ENCODE measurements around the gene SLC27A1. TPM values are rescaled to one million over a fixed set of nuclear protein-coding genes. Genes with fewer than 3 reads are reported as not detected.

Gene SLC27A1
- total RNA-seq, 1 donor from 2014 or later: 22.1 TPM

GRCh38 chr19:17456127-17456526 lies 14.2 kb upstream of the SLC27A1 start:
- Histone ChIP-seq H3K4me3 (no peak overlapping the region), H3K27me3 (peaks cover 9% of the 10 kb centered on the region)
- intact Hi-C loops (cut with DNase I): no loop called here

GRCh38 chr19:17457616-17458015 lies 12.7 kb upstream of the SLC27A1 start:
- TF ChIP-seq POLR2AphosphoS5 (IDR thresholded peaks at IDR 0.05; ENCODE audit: insufficient read depth in 1 of 2, low read depth in 1 of 2) (no peak), POLR2A (IDR thresholded peaks at IDR 0.05) (no peak), CTCF (IDR thresholded peaks at IDR 0.05) (no peak)
- no peak for DNase-seq (ENCODE audit: extremely low spot score in 2 of 2)
- H3K4me3 ChIP-seq: no peak overlapping the region
- peaks cover 9% of the 10 kb centered on the region for H3K27me3 ChIP-seq
- H3K36me3 ChIP-seq: no peaks in the 10 kb centered on the region
- H3K27ac ChIP-seq: no peak overlapping the region
- H3K9me3 ChIP-seq: no peaks in the 10 kb centered on the region
- peaks cover 13% of the 10 kb centered on the region for H3K4me1 ChIP-seq
- intact Hi-C loops (cut with DNase I): no loop called here

More at GRCh38 chr19:17456127-17456526, 14.2 kb upstream of the SLC27A1 start:
- no peak overlapping the region for H3K27ac ChIP-seq
- H3K9me3 ChIP-seq: no peaks in the 10 kb centered on the region
- peaks cover 14% of the 10 kb centered on the region for H3K4me1 ChIP-seq
- TF ChIP-seq CTCF (IDR thresholded peaks at IDR 0.05): no peak
- H3K36me3 ChIP-seq: no peaks in the 10 kb centered on the region
- no peak for DNase-seq (ENCODE audit: extremely low spot score in 2 of 2)

GRCh38 chr19:17458970-17459369 lies 11.4 kb upstream of the SLC27A1 start:
- DNase-seq (ENCODE audit: extremely low spot score in 2 of 2): no peak
- H3K4me3 ChIP-seq: no peak overlapping the region
- H3K36me3 ChIP-seq: no peaks in the 10 kb centered on the region
- TF ChIP-seq POLR2AphosphoS5 (IDR thresholded peaks at IDR 0.05; ENCODE audit: insufficient read depth in 1 of 2, low read depth in 1 of 2) (no peak), POLR2A (IDR thresholded peaks at IDR 0.05) (no peak), CTCF (IDR thresholded peaks at IDR 0.05) (no peak)
- H3K27ac ChIP-seq: no peak overlapping the region
- intact Hi-C loops (cut with DNase I): no loop called here
- no peaks in the 10 kb centered on the region for H3K9me3 ChIP-seq
- H3K4me1 ChIP-seq: peaks cover 13% of the 10 kb centered on the region
- peaks cover 9% of the 10 kb centered on the region for H3K27me3 ChIP-seq

- H3K36me3 ChIP-seq: no peaks in the 10 kb centered on the region
- DNase-seq (ENCODE audit: extremely low spot score in 2 of 2): no peak
- no peak for TF ChIP-seq CTCF (IDR thresholded peaks at IDR 0.05)
- TF ChIP-seq POLR2AphosphoS5 (IDR thresholded peaks at IDR 0.05; ENCODE audit: insufficient read depth in 1 of 2, low read depth in 1 of 2): no peak
- no peak for TF ChIP-seq POLR2A (IDR thresholded peaks at IDR 0.05)
- intact Hi-C loops (cut with DNase I): no loop called here
- peaks cover 3% of the 10 kb centered on the region for H3K4me1 ChIP-seq
- no peaks in the 10 kb centered on the region for H3K9me3 ChIP-seq
- no peak within 1 kb of the TSS for H3K27ac ChIP-seq
- peaks cover 5% of the 10 kb centered on the region for H3K27me3 ChIP-seq
- H3K4me3 ChIP-seq: no peak within 1 kb of the TSS
These were observed 9.7 kb upstream of the SLC27A1 start, which contains the start of gene NXNL1 for GRCh38 chr19:17460372-17461230. Gene NXNL1, minus strand, starts transcription at chr19:17460926. Its CDS starts 57 bp downstream, at chr19:17460869.

GRCh38 chr19:17466487-17466850 lies 3.9 kb upstream of the SLC27A1 start:
- peaks cover 19% of the 10 kb centered on the region for H3K4me1 ChIP-seq
- no peaks in the 10 kb centered on the region for H3K36me3 ChIP-seq
- no peaks in the 10 kb centered on the region for H3K9me3 ChIP-seq
- DNase-seq (ENCODE audit: extremely low spot score in 2 of 2): no peak
- TF ChIP-seq POLR2AphosphoS5 (IDR thresholded peaks at IDR 0.05; ENCODE audit: insufficient read depth in 1 of 2, low read depth in 1 of 2): no peak
- TF ChIP-seq POLR2A (IDR thresholded peaks at IDR 0.05): no peak
- TF ChIP-seq CTCF (IDR thresholded peaks at IDR 0.05): no peak
- intact Hi-C loops (cut with DNase I): no loop called here
- no peak overlapping the region for H3K4me3 ChIP-seq
- no peak overlapping the region for H3K27ac ChIP-seq
- no peaks in the 10 kb centered on the region for H3K27me3 ChIP-seq

All from vagina (tissue), 2 donors.